ENCODE data around the gene RPS6KA5.

The RPS6KA5 gene

DNA sequence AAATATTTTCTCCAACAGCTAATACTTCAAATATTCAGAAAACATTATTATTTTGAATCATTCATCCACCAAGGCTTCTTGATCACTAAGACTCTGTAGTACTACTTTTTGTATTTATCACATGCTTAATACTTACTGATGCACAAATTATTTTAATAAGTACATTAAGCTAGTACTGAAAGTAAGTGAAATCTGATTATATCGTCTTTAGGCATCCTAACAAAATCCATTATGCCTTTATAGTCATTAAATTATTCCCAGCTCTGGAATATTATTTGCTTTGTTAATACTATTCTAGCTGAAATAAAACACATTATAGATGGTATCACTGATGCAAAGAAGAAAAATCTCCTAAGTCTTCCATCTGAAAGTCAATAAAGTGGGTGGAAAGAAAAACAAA is 169.1 kb downstream of the RPS6KA5 start:
- no peak for TF ChIP-seq EZH2phosphoT487 (IDR thresholded peaks at IDR 0.05; ENCODE audit: borderline replicate concordance, low read length)
- Histone ChIP-seq H3K9me2 (replicated peaks; ENCODE audit: control insufficient read depth, low read length) (no peaks in the 10 kb centered on the region), H3K27ac (ENCODE audit: low read depth, low read length) (no peak overlapping the region), H3K9me3 (ENCODE audit: control insufficient read depth, insufficient read depth, low read length) (no peaks in the 10 kb centered on the region), H3F3A (ENCODE audit: control insufficient read depth, insufficient read depth) (0 out of 2 replicates have a peak, but pooled peaks cover 2% of the 10 kb centered on the region), H3K27me3 (ENCODE audit: control insufficient read depth, low read length) (no peaks in the 10 kb centered on the region), H3K4me3 (ENCODE audit: low read length) (no peak overlapping the region), H3K4me2 (ENCODE audit: low read length) (no peak overlapping the region), H3K36me3 (ENCODE audit: control insufficient read depth, low read length) (no peaks in the 10 kb centered on the region), H3K79me2 (ENCODE audit: control insufficient read depth, low read length) (no peaks in the 10 kb centered on the region), H4K20me1 (ENCODE audit: control insufficient read depth, insufficient read depth, low read depth, low read length) (no peaks in the 10 kb centered on the region), H3K4me1 (ENCODE audit: control insufficient read depth, low read length) (no peaks in the 10 kb centered on the region)

DNA sequence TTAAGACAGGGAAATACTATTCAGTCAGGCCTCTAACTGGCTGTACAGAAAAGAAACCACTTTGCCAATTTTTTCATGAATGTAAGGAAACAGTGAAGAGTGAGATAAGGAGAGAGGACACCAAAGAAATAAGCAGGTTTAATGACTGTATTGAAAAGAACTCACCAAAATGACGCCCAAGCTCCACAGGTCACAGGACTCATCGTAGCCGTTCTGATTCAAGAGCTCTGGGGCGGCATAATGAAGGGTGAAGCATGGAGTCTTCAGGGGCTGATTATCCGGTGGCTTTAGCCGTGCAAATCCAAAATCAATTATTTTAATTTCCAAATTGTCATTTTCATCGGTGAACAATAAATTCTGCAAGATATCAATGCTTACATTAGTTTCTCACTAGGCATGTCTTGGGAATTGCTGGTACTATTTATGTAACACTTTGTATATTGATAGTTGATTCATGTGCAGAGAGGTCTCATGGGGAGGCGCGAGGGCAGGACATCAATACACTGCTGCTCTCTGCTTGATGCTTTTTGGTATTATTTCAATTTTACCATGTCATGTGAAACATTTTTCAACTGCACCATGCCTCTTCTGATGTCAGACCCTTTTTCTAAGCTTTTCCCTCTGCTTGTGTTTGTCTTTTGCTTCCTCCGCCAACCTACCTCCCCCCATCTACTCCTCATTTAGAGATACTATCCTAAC is 170.0 kb downstream of the RPS6KA5 start:
- TF ChIP-seq, protein P1, sequence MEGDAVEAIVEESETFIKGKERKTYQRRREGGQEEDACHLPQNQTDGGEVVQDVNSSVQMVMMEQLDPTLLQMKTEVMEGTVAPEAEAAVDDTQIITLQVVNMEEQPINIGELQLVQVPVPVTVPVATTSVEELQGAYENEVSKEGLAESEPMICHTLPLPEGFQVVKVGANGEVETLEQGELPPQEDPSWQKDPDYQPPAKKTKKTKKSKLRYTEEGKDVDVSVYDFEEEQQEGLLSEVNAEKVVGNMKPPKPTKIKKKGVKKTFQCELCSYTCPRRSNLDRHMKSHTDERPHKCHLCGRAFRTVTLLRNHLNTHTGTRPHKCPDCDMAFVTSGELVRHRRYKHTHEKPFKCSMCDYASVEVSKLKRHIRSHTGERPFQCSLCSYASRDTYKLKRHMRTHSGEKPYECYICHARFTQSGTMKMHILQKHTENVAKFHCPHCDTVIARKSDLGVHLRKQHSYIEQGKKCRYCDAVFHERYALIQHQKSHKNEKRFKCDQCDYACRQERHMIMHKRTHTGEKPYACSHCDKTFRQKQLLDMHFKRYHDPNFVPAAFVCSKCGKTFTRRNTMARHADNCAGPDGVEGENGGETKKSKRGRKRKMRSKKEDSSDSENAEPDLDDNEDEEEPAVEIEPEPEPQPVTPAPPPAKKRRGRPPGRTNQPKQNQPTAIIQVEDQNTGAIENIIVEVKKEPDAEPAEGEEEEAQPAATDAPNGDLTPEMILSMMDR (IDR thresholded peaks at IDR 0.05; ENCODE audit: low read depth, low read length, poor library complexity, severe bottlenecking): no peak
- TF ChIP-seq EZH2phosphoT487 (IDR thresholded peaks at IDR 0.05; ENCODE audit: borderline replicate concordance, low read length): no peak
- Histone ChIP-seq H3F3A (ENCODE audit: control insufficient read depth, insufficient read depth) (0 out of 2 replicates have a peak, but pooled peaks cover 2% of the 10 kb centered on the region), H3K9me2 (replicated peaks; ENCODE audit: control insufficient read depth, low read length) (no peaks in the 10 kb centered on the region), H3K4me3 (ENCODE audit: low read length) (no peak overlapping the region), H3K36me3 (ENCODE audit: control insufficient read depth, low read length) (no peaks in the 10 kb centered on the region), H3K27me3 (ENCODE audit: control insufficient read depth, low read length) (no peaks in the 10 kb centered on the region), H3K79me2 (ENCODE audit: control insufficient read depth, low read length) (no peaks in the 10 kb centered on the region), H3K9me3 (ENCODE audit: control insufficient read depth, insufficient read depth, low read length) (no peaks in the 10 kb centered on the region), H4K20me1 (ENCODE audit: control insufficient read depth, insufficient read depth, low read depth, low read length) (no peaks in the 10 kb centered on the region), H3K27ac (ENCODE audit: low read depth, low read length) (no peak overlapping the region), H3K4me1 (ENCODE audit: control insufficient read depth, low read length) (no peaks in the 10 kb centered on the region), H3K4me2 (ENCODE audit: low read length) (no peak overlapping the region)

DNA sequence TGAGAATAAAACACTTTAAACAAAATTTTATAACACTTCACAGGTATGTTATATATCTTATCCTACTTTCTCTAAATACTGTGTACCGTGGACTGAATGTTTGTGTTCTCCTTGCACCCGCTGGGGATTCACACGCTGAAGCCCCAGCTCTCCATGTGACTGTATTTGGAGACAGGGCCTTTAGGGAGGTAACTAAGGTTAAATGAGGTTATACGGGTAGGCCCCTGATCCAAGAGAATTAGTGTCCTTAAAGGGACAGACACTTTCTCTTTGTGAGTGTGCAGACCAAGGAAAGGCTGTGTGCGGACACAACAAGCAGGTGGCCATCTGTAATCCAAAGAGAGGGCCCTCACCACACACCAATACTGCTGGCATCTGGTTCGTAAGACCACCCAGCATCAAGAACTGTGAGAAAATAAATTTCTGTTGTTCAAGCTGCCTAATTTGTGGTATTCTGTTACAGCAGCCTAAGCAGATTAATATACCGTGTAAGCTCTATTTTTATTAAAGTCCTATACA is 174.1 kb downstream of the RPS6KA5 start:
- H3K36me3 ChIP-seq (ENCODE audit: control insufficient read depth, low read length): no peaks in the 10 kb centered on the region
- no peaks in the 10 kb centered on the region for H3K4me1 ChIP-seq (ENCODE audit: control insufficient read depth, low read length)
- no peak overlapping the region for H3K4me3 ChIP-seq (ENCODE audit: low read length)
- no peaks in the 10 kb centered on the region for H3K79me2 ChIP-seq (ENCODE audit: control insufficient read depth, low read length)
- no peaks in the 10 kb centered on the region for H3K27me3 ChIP-seq (ENCODE audit: control insufficient read depth, low read length)
- H3K9me3 ChIP-seq (ENCODE audit: control insufficient read depth, insufficient read depth, low read length): no peaks in the 10 kb centered on the region
- H3F3A ChIP-seq (ENCODE audit: control insufficient read depth, insufficient read depth): no peaks in the 10 kb centered on the region
- no peak overlapping the region for H3K27ac ChIP-seq (ENCODE audit: low read depth, low read length)
- H3K9me2 ChIP-seq (replicated peaks; ENCODE audit: control insufficient read depth, low read length): no peaks in the 10 kb centered on the region
- H4K20me1 ChIP-seq (ENCODE audit: control insufficient read depth, insufficient read depth, low read depth, low read length): no peaks in the 10 kb centered on the region
- no peak for TF ChIP-seq EZH2phosphoT487 (IDR thresholded peaks at IDR 0.05; ENCODE audit: borderline replicate concordance, low read length)
- TF ChIP-seq, protein P1 (IDR thresholded peaks at IDR 0.05; ENCODE audit: low read depth, low read length, poor library complexity, severe bottlenecking): no peak
- H3K4me2 ChIP-seq (ENCODE audit: low read length): no peak overlapping the region

DNA sequence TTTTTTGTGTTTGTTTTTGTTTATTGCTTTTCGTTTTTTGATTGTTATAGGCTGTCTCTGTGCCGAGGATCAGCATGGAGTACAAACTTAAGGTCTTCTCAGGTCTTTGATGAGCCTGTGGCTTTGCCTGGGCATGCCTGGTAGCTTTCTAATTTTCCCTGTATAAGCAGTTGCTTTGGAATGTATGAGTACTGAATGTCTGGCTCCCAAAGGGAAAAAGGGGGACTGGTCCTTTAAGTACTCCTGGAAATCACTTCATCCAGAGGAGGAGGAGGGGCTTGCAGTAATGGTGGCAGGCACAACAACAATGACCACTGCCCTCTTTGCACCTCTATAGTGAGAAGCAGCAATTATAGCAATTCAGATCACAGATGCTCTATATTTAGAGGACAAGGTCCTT is 176.7 kb downstream of the RPS6KA5 start:
- no peaks in the 10 kb centered on the region for H4K20me1 ChIP-seq (ENCODE audit: control insufficient read depth, insufficient read depth, low read depth, low read length)
- H3K4me2 ChIP-seq (ENCODE audit: low read length): no peak overlapping the region
- TF ChIP-seq, protein P1 (IDR thresholded peaks at IDR 0.05; ENCODE audit: low read depth, low read length, poor library complexity, severe bottlenecking): no peak
- H3K27ac ChIP-seq (ENCODE audit: low read depth, low read length): no peak overlapping the region
- no peaks in the 10 kb centered on the region for H3K36me3 ChIP-seq (ENCODE audit: control insufficient read depth, low read length)
- H3K4me3 ChIP-seq (ENCODE audit: low read length): no peak overlapping the region
- no peaks in the 10 kb centered on the region for H3K9me2 ChIP-seq (replicated peaks; ENCODE audit: control insufficient read depth, low read length)
- no peaks in the 10 kb centered on the region for H3K9me3 ChIP-seq (ENCODE audit: control insufficient read depth, insufficient read depth, low read length)
- no peaks in the 10 kb centered on the region for H3K27me3 ChIP-seq (ENCODE audit: control insufficient read depth, low read length)
- no peaks in the 10 kb centered on the region for H3F3A ChIP-seq (ENCODE audit: control insufficient read depth, insufficient read depth)
- H3K79me2 ChIP-seq (ENCODE audit: control insufficient read depth, low read length): no peaks in the 10 kb centered on the region
- H3K4me1 ChIP-seq (ENCODE audit: control insufficient read depth, low read length): no peaks in the 10 kb centered on the region

All from DOHH2 (cell line).